ENCODE results near the gene ETHE1. TPM values are rescaled to one million over a fixed set of nuclear protein-coding genes. Genes with fewer than 3 reads are reported as not detected.

The ETHE1 gene
- total and polyA plus RNA-seq, 2 of the 8 experiments (the other 6 are each of a cell fraction or from before 2014, with no cell fraction given) = 19.9 to 96.0 TPM

DNA sequence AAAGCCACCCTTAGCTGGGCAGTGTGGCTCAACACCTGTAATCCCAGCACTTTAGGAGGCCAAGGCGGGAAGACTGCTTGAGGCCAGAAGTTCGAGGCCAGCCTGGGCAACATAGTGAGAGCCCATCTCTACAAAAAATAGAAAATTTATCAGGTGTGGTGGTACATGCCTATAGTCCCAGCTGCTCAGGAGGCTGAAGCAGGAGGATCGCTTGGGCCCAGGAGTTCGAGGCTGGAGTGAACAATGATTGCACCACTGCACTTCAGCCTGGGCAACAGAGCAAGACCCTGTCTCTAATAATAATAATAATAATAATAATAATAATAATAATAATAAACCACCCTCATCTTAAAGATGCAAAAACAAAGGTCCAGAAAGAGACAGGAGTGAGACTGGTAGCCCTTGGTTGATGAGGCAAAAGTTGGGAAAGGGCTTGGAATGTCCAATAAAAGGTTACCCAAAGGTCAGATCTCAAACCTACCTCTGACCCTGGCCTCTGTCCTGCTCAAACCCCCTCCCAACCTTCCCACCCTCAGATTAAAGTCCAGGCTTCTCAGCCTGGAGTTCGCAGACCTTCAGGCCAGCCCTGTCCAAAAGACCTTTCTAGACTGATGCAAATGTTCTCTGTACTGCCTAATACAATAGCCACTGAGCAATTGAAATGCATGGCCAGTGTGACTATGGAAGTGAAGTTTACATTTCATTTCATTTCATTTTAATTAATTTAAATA, 15.1 kb upstream of the ETHE1 start (continued):
- TF ChIP-seq, protein P1, sequence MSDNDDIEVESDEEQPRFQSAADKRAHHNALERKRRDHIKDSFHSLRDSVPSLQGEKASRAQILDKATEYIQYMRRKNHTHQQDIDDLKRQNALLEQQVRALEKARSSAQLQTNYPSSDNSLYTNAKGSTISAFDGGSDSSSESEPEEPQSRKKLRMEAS (IDR thresholded peaks at IDR 0.05) = no peak
- TF ChIP-seq SAP30 (IDR thresholded peaks at IDR 0.05; ENCODE audit: insufficient read depth, insufficient replicate concordance, low read length) (no peak), SP2 (IDR thresholded peaks at IDR 0.05; ENCODE audit: low read length) (no peak), POU5F1 (IDR thresholded peaks at IDR 0.05; ENCODE audit: low read depth, low read length) (no peak), KDM5A (IDR thresholded peaks at IDR 0.05; ENCODE audit: low read length) (no peak)
- TF ChIP-seq, protein P2, sequence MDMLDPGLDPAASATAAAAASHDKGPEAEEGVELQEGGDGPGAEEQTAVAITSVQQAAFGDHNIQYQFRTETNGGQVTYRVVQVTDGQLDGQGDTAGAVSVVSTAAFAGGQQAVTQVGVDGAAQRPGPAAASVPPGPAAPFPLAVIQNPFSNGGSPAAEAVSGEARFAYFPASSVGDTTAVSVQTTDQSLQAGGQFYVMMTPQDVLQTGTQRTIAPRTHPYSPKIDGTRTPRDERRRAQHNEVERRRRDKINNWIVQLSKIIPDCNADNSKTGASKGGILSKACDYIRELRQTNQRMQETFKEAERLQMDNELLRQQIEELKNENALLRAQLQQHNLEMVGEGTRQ (IDR thresholded peaks at IDR 0.05; ENCODE audit: low read length) = no peak

Data from H1 (cell line).